ENCODE measurements around the gene CAPN15.

The CAPN15 gene

GRCh38 chr16:566475-567372 lies 39.2 kb downstream of the CAPN15 start, which contains the start of gene NHLRC4:
Gene NHLRC4 (plus strand): TSS chr16:567005. CDS start chr16:568048, 1,043 bp downstream.
- 0 out of 2 replicates have a peak, but pooled peaks have one; percentile 30 for TF ChIP-seq TAF1 (IDR thresholded peaks at IDR 0.05; ENCODE audit: low read depth, low read length)
- peak; percentile 65 for TF ChIP-seq SPI1 (IDR thresholded peaks at IDR 0.05; ENCODE audit: low read depth, low read length)
- no peak for TF ChIP-seq PAX5 (IDR thresholded peaks at IDR 0.05; ENCODE audit: insufficient read depth, low read length, severe bottlenecking)
- TF ChIP-seq POU2F2 (IDR thresholded peaks at IDR 0.05; ENCODE audit: low read depth, low read length), result no peak
- TF ChIP-seq POLR2AphosphoS5 (IDR thresholded peaks at IDR 0.05; ENCODE audit: low read depth, low read length), result no peak
- TF ChIP-seq POLR2A (IDR thresholded peaks at IDR 0.05; ENCODE audit: low read depth, low read length), result 0 out of 2 replicates have a peak, but pooled peaks have one; percentile 16
- peak; percentile 94 for FAIRE-seq

GRCh38 chr16:567373-568256 lies 40.1 kb downstream of the CAPN15 start:
- FAIRE-seq (no peak), DNase-seq (ENCODE audit: insufficient read length, low spot score) (no peak)
- TF ChIP-seq POU2F2 (IDR thresholded peaks at IDR 0.05; ENCODE audit: low read depth, low read length), result no peak
- TF ChIP-seq PAX5 (IDR thresholded peaks at IDR 0.05; ENCODE audit: insufficient read depth, low read length, severe bottlenecking), result no peak
- TF ChIP-seq SPI1 (IDR thresholded peaks at IDR 0.05; ENCODE audit: low read depth, low read length), result no peak
- TF ChIP-seq POLR2A (IDR thresholded peaks at IDR 0.05; ENCODE audit: low read depth, low read length), result no peak
- no peak for TF ChIP-seq POLR2AphosphoS5 (IDR thresholded peaks at IDR 0.05; ENCODE audit: low read depth, low read length)
- TF ChIP-seq TAF1 (IDR thresholded peaks at IDR 0.05; ENCODE audit: low read depth, low read length), result no peak

More at GRCh38 chr16:566475-567372, 39.2 kb downstream of the CAPN15 start, which contains the start of gene NHLRC4:
- peak; percentile 97 for DNase-seq (ENCODE audit: insufficient read length, low spot score)

GRCh38 chr16:568401-569258 lies 41.1 kb downstream of the CAPN15 start:
- no peak for DNase-seq (ENCODE audit: insufficient read length, low spot score)
- TF ChIP-seq POLR2AphosphoS5 (IDR thresholded peaks at IDR 0.05; ENCODE audit: low read depth, low read length) (no peak), POLR2A (IDR thresholded peaks at IDR 0.05; ENCODE audit: low read depth, low read length) (no peak), PAX5 (IDR thresholded peaks at IDR 0.05; ENCODE audit: insufficient read depth, low read length, severe bottlenecking) (no peak), POU2F2 (IDR thresholded peaks at IDR 0.05; ENCODE audit: low read depth, low read length) (no peak), SPI1 (IDR thresholded peaks at IDR 0.05; ENCODE audit: low read depth, low read length) (no peak)
- no peak for FAIRE-seq

- DNase-seq (ENCODE audit: insufficient read length, low spot score), result peak; percentile 96
- TF ChIP-seq POLR2AphosphoS5 (IDR thresholded peaks at IDR 0.05; ENCODE audit: low read depth, low read length) (no peak), POLR2A (IDR thresholded peaks at IDR 0.05; ENCODE audit: low read depth, low read length) (no peak), POU2F2 (IDR thresholded peaks at IDR 0.05; ENCODE audit: low read depth, low read length) (no peak), TAF1 (IDR thresholded peaks at IDR 0.05; ENCODE audit: low read depth, low read length) (no peak), SPI1 (IDR thresholded peaks at IDR 0.05; ENCODE audit: low read depth, low read length) (no peak), PAX5 (IDR thresholded peaks at IDR 0.05; ENCODE audit: insufficient read depth, low read length, severe bottlenecking) (no peak)
- FAIRE-seq, result no peak
These were observed 42.1 kb downstream of the CAPN15 start, which contains the start of gene PIGQ for GRCh38 chr16:569445-570254. Gene PIGQ (plus strand): TSS chr16:569968. CDS start chr16:574075, 4,107 bp downstream.

- FAIRE-seq (no peak), DNase-seq (ENCODE audit: insufficient read length, low spot score) (no peak)
- TF ChIP-seq POLR2AphosphoS5 (IDR thresholded peaks at IDR 0.05; ENCODE audit: low read depth, low read length), result no peak
- TF ChIP-seq SPI1 (IDR thresholded peaks at IDR 0.05; ENCODE audit: low read depth, low read length), result no peak
- no peak for TF ChIP-seq PAX5 (IDR thresholded peaks at IDR 0.05; ENCODE audit: insufficient read depth, low read length, severe bottlenecking)
- no peak for TF ChIP-seq POU2F2 (IDR thresholded peaks at IDR 0.05; ENCODE audit: low read depth, low read length)
- TF ChIP-seq POLR2A (IDR thresholded peaks at IDR 0.05; ENCODE audit: low read depth, low read length), result no peak
- TF ChIP-seq TAF1 (IDR thresholded peaks at IDR 0.05; ENCODE audit: low read depth, low read length), result no peak
These were observed 45.5 kb downstream of the CAPN15 start for GRCh38 chr16:572865-573650.

GRCh38 chr16:574021-574760 lies 46.7 kb downstream of the CAPN15 start:
- DNase-seq (ENCODE audit: insufficient read length, low spot score) (no peak), FAIRE-seq (no peak)
- TF ChIP-seq TAF1 (IDR thresholded peaks at IDR 0.05; ENCODE audit: low read depth, low read length) (no peak), POLR2AphosphoS5 (IDR thresholded peaks at IDR 0.05; ENCODE audit: low read depth, low read length) (no peak), POLR2A (IDR thresholded peaks at IDR 0.05; ENCODE audit: low read depth, low read length) (no peak), SPI1 (IDR thresholded peaks at IDR 0.05; ENCODE audit: low read depth, low read length) (no peak), POU2F2 (IDR thresholded peaks at IDR 0.05; ENCODE audit: low read depth, low read length) (no peak), PAX5 (IDR thresholded peaks at IDR 0.05; ENCODE audit: insufficient read depth, low read length, severe bottlenecking) (no peak)

All from GM12891 (cell line).